AG04449 (cell line): ENCODE results near the gene HNRNPH3.

Experiments used
- CTCF ChIA-PET: fragments of 350-600 bp; formaldehyde crosslinking; extraction: SDS; loops from one replicate; lab custom pipeline; 2021; ENCODE audit warnings: antibody characterized with exemption; lab: Yijun Ruan, JAX
- POLR2A ChIA-PET: fragments of 400-600, 350-600 bp; formaldehyde crosslinking; extraction: SDS; loops from one replicate; lab custom pipeline; 2020; ENCODE audit warnings: antibody characterized with exemption, inconsistent platforms; lab: Yijun Ruan, JAX
- DNase-seq: peaks from one replicate; pipeline ENCODE4 v3.0.0-alpha.2; 2010; ENCODE audit warnings: low read depth, low spot score
- H3K4me3 ChIP-seq: 2 replicates; pipeline ENCODE4 v1.5.1; 2011; ENCODE audit warnings: low read depth, mild to moderate bottlenecking, control low read depth, low read length
- TF ChIP-seq, protein P1 (sequence below): IDR thresholded peaks from one replicate; pipeline ENCODE4 v1.5.1; 2011; ENCODE audit warnings: mild to moderate bottlenecking, moderate library complexity, low read length, control low read depth, inconsistent platforms; ENCODE audit not compliant: insufficient read depth; ENCODE audit errors: missing control alignments

Gene HNRNPH3

GRCh38 chr10:68329506-68329861 lies 2.4 kb upstream of the HNRNPH3 start:
- H3K4me3 ChIP-seq = no peak overlapping the region
- CTCF ChIA-PET = interaction anchor here (0.8 to 1.5 kb wide), 5 partner anchors 15 to 568 kb away, joined by 3 to 5 read pairs (median 3); no protein-coding TSS in a partner anchor
- DNase-seq = no peak
- TF ChIP-seq, protein P1, sequence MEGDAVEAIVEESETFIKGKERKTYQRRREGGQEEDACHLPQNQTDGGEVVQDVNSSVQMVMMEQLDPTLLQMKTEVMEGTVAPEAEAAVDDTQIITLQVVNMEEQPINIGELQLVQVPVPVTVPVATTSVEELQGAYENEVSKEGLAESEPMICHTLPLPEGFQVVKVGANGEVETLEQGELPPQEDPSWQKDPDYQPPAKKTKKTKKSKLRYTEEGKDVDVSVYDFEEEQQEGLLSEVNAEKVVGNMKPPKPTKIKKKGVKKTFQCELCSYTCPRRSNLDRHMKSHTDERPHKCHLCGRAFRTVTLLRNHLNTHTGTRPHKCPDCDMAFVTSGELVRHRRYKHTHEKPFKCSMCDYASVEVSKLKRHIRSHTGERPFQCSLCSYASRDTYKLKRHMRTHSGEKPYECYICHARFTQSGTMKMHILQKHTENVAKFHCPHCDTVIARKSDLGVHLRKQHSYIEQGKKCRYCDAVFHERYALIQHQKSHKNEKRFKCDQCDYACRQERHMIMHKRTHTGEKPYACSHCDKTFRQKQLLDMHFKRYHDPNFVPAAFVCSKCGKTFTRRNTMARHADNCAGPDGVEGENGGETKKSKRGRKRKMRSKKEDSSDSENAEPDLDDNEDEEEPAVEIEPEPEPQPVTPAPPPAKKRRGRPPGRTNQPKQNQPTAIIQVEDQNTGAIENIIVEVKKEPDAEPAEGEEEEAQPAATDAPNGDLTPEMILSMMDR = no peak
- POLR2A ChIA-PET = no interaction called here

DNA sequence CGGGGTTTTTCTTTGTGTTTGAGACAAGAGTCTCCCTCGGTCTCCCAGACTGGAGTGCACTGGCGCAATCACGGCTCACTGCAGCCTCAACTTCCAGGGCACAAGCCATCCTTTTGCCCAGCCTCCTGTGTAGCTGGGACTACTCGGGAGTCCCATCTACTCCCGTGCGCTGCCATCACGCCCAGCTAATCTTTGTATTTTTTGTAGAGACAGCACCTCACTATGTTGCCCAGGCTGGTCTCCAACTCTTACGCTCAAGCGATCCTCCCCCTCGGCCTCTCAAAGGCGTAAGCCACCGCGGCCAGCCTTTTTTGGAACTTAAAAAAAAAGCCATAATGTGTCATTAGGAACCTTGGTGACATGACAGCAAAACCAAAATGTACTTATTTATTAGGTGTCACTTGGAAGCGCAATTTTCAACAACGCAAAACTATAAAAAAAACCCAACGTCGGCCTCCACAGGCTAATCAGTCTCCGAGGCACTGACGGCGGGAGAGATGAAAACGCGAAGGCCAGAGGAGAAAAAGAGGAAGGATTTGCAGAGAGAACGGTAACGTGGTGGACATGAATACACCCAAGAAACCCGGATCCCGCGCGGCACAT lies 911 bp upstream of the HNRNPH3 start:
- TF ChIP-seq, protein P1 = no peak
- POLR2A ChIA-PET = interaction anchor here (0.7 to 1.1 kb wide), 4 partner anchors 76 to 476 kb away, joined by 3 to 6 read pairs (median 4); partner anchors contain the start of gene RUFY2
- peak overlapping the region; percentile 91 for H3K4me3 ChIP-seq
- CTCF ChIA-PET = no interaction called here
- no peak for DNase-seq

DNA sequence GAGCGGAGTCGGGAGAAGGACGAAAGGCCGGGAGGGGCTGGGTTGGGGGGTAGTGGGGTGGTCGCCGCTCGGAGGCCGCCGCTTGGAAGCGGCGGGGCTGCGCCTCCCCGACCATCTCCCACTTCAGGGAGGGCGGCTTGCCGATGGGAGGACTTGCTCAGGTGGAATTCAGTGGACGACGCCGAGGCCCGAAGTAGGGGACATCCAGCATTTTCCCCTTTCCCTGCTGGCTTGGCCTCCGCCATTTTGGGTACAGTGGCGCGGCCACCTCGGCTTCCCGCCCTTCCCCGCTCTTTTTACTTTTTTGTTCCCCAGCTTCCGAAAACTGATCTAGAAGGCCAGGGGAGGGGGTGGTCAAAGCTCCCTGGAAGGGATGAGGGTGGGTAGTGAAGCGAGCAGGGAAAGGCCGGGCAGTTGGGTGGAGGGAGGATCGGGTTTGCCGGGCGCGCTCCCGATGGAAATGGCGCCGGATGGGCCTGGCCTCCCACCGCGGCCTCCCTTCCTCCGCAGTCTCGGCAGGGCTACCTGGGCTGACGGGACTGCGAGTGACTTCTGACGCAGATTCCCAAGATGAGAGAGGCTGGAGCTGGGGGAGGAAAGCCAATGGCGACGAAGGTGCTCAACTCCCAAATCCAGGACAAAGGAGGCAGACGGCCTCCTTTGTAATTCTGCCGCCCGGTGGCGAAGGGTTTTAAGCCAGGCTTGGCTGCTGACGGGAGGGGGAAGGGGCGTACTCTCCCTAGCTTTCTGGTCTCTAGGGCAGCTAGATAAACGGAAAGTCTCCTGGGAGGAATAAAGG lies 594 bp downstream of the HNRNPH3 start, which contains the start of gene PBLD:
PBLD (minus strand) TSS at position 670 of the 799 bp plus-strand sequence. CDS start 26,084 bp downstream, outside the sequence.
- POLR2A ChIA-PET = interaction anchor here (0.6 to 1.1 kb wide), 8 partner anchors 18 to 623 kb away, joined by 3 to 6 read pairs (median 3); partner anchors contain the start of gene DDX21
- no peak for DNase-seq
- H3K4me3 ChIP-seq = peak within 1 kb of the TSS; percentile 91
- TF ChIP-seq, protein P1 = peak; percentile 49
- CTCF ChIA-PET = interaction anchor here (0.7 to 4.9 kb wide), 6 partner anchors 17 to 249 kb away, joined by 3 to 33 read pairs (median 5); partner anchors contain the start of gene ATOH7

GRCh38 chr10:68333058-68333395 lies 1.2 kb downstream of the HNRNPH3 start:
- POLR2A ChIA-PET = interaction anchor here (0.6 to 0.7 kb wide), 2 partner anchors 178 to 389 kb away, joined by 3 to 4 read pairs; no protein-coding TSS in a partner anchor
- H3K4me3 ChIP-seq = peak overlapping the region; percentile 91
- no peak for DNase-seq
- TF ChIP-seq, protein P1 = no peak
- CTCF ChIA-PET = interaction anchor here (0.7 to 4.9 kb wide), 9 partner anchors 10 to 250 kb away, joined by 3 to 33 read pairs (median 4); partner anchors contain the start of gene ATOH7

GRCh38 chr10:68333440-68334431 lies 1.9 kb downstream of the HNRNPH3 start:
- peak overlapping the region; percentile 91 for H3K4me3 ChIP-seq
- TF ChIP-seq, protein P1 = no peak
- ChIA-PET CTCF (interaction anchor here (0.8 to 4.9 kb wide), 8 partner anchors 9 to 251 kb away, joined by 3 to 33 read pairs (median 5); partner anchors contain the start of gene ATOH7), POLR2A (interaction anchor here (0.7 kb wide), 1 partner anchor 179 kb away, joined by 4 read pairs; no protein-coding TSS in a partner anchor)
- no peak for DNase-seq
